ENCODE results near the gene DBF4B.

GRCh38 chr17:44689477-44690217, 18.8 kb upstream of the DBF4B start, which contains the start of gene CCDC43:
- TF ChIP-seq CTCF (conservative IDR thresholded peaks at IDR 0.05; ENCODE audit: low read depth, low read length), result no peak
- no peak for TF ChIP-seq EZH2 (IDR thresholded peaks at IDR 0.05; ENCODE audit: borderline replicate concordance, low read depth, low read length, poor library complexity, severe bottlenecking)
